COR-L47 (cell line): ENCODE measurements around the gene MAD1L1.
"Not testable (repeated sequence)": the region's sequence is repeated elsewhere in the genome, so short reads cannot be mapped to it uniquely, and the experiment has no call there.

Experiments used
- DNase-seq: peaks from one replicate; lab custom pipeline; 2025; lab: John Stamatoyannopoulos, UW

Gene MAD1L1

GRCh38 chr7:1863091-1863900 is 369.4 kb downstream of the MAD1L1 start:
- no peak for DNase-seq

GRCh38 chr7:1862560-1862959 is 370.2 kb downstream of the MAD1L1 start:
- no peak for DNase-seq

GRCh38 chr7:1861799-1862458 is 370.8 kb downstream of the MAD1L1 start:
- no peak for DNase-seq

GRCh38 chr7:1860881-1861798 is 371.6 kb downstream of the MAD1L1 start:
- DNase-seq: not testable (repeated sequence)

GRCh38 chr7:1859266-1860035 is 373.3 kb downstream of the MAD1L1 start:
- DNase-seq: no peak

- no peak for DNase-seq
Observed at GRCh38 chr7:1858435-1859265, 374.1 kb downstream of the MAD1L1 start.

GRCh38 chr7:1857487-1858421 is 375.0 kb downstream of the MAD1L1 start:
- no peak for DNase-seq

- no peak for DNase-seq
Observed at GRCh38 chr7:1856888-1857441, 375.8 kb downstream of the MAD1L1 start.

- no peak for DNase-seq
Observed at GRCh38 chr7:1856161-1856887, 376.4 kb downstream of the MAD1L1 start.

GRCh38 chr7:1855725-1856160 is 377.0 kb downstream of the MAD1L1 start:
- no peak for DNase-seq

GRCh38 chr7:1854866-1855724 is 377.6 kb downstream of the MAD1L1 start:
- no peak for DNase-seq

- no peak for DNase-seq
Observed at GRCh38 chr7:1853986-1854865, 378.5 kb downstream of the MAD1L1 start.

GRCh38 chr7:1853431-1853985 is 379.2 kb downstream of the MAD1L1 start:
- no peak for DNase-seq

- no peak for DNase-seq
Observed at GRCh38 chr7:1852517-1853430, 380.0 kb downstream of the MAD1L1 start.
